K562 (cell line): Measurements from ENCODE around the gene GNAI2.

ENCODE experiments used
- ETV6 ChIP-seq, 3 experiments: fragments of 150-350 bp in 1 of 3; sonication (generic) in 1 of 3; formaldehyde crosslinking in 1 of 3; IDR thresholded peaks; 2 replicates each; pipeline versions ENCODE4 v1.6.1 to v1.8.0; 2014 to 2022; ENCODE audit warnings: borderline replicate concordance in 2 of 3, low read depth in 2 of 3, antibody characterized with exemption in 1 of 3, low read length in 1 of 3, mild to moderate bottlenecking in 1 of 3, missing genetic modification reagents in 1 of 3
- MTA1 ChIP-seq: fragments of 450-650 bp; IDR thresholded peaks from 2 replicates; pipeline ENCODE4 v1.6.1; 2017; ENCODE audit warnings: borderline replicate concordance
- TAF1 ChIP-seq: IDR thresholded peaks from 2 replicates; pipeline ENCODE4 v1.6.1; 2011; ENCODE audit warnings: mild to moderate bottlenecking, low read length, moderate library complexity; ENCODE audit not compliant: insufficient read depth, control insufficient read depth, severe bottlenecking; ENCODE audit errors: extremely low read depth
- TF ChIP-seq, protein P1 (sequence below): sonication (generic); formaldehyde crosslinking; IDR thresholded peaks from 2 replicates; pipeline ENCODE4 v1.8.1; 2023; ENCODE audit warnings: mild to moderate bottlenecking, missing genetic modification reagents
- TF ChIP-seq, protein P2 (sequence below): sonication (generic); formaldehyde crosslinking; IDR thresholded peaks from 2 replicates; pipeline ENCODE4 v1.8.1; 2022; ENCODE audit warnings: missing genetic modification reagents

DNA sequence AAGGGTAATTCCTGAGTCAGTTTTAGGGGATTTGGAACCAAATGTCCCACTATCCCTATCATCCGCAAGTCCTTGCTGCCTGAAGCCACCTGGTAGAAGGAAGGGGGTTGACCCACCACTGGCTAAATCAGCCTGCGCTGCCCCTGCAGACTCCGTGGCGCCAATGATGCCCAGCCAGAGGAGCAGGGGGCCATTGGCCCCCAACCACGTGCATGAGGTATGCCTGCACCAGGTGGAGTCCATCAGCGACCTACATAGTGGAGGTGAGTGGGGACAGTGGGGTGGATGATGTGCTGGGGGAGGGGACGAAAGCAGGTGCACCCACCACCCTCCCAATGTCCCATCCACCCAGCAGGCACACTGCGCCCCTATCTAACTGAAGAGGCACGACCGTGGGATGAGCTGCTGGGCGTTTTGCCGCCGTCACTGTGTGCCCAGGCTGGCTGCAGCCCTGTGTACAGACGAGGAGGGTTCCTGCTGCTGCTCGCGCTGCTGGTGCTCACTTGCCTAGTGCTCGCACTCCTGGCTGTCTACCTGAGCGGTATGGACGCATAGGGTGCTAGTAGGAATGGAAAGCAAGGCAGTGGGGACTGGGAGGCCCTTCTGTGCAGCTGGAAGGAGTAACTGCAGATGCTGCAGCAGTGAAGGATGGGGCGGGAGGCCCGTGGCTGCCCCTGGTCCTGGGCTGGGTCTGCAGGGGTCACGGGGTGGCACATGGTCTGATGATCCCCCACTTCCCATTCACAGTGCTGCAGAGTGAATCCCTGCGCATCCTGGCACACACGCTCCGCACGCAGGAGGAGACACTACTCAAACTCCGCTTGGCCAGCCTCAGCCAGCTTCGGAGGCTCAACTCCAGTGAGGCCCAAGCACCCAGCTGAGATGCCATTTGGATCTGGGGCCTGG, 50.6 kb downstream of the GNAI2 start:
- TF ChIP-seq ETV6 (IDR thresholded peaks at IDR 0.05; ENCODE audit: borderline replicate concordance in 1 of 2, low read depth in 2 of 2, low read length in 1 of 2) (no peak), ETV6 (CRISPR knock-in tag; IDR thresholded peaks at IDR 0.05; ENCODE audit: borderline replicate concordance) (no peak), TAF1 (no peak), MTA1 (no peak)
- TF ChIP-seq, protein P1, sequence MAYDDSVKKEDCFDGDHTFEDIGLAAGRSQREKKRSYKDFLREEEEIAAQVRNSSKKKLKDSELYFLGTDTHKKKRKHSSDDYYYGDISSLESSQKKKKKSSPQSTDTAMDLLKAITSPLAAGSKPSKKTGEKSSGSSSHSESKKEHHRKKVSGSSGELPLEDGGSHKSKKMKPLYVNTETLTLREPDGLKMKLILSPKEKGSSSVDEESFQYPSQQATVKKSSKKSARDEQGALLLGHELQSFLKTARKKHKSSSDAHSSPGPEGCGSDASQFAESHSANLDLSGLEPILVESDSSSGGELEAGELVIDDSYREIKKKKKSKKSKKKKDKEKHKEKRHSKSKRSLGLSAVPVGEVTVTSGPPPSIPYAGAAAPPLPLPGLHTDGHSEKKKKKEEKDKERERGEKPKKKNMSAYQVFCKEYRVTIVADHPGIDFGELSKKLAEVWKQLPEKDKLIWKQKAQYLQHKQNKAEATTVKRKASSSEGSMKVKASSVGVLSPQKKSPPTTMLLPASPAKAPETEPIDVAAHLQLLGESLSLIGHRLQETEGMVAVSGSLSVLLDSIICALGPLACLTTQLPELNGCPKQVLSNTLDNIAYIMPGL (CRISPR knock-in tag) = no peak
- TF ChIP-seq, protein P2, sequence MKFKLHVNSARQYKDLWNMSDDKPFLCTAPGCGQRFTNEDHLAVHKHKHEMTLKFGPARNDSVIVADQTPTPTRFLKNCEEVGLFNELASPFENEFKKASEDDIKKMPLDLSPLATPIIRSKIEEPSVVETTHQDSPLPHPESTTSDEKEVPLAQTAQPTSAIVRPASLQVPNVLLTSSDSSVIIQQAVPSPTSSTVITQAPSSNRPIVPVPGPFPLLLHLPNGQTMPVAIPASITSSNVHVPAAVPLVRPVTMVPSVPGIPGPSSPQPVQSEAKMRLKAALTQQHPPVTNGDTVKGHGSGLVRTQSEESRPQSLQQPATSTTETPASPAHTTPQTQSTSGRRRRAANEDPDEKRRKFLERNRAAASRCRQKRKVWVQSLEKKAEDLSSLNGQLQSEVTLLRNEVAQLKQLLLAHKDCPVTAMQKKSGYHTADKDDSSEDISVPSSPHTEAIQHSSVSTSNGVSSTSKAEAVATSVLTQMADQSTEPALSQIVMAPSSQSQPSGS (CRISPR knock-in tag) = no peak
